HEK293 (cell line): Measurements from ENCODE around the gene INKA2.

Experiments used
- CTCF ChIA-PET: fragments of 350-600 bp; formaldehyde crosslinking; extraction: SDS; loops from one replicate; lab custom pipeline; 2021; ENCODE audit warnings: antibody characterized with exemption; lab: Yijun Ruan, JAX
- POLR2A ChIA-PET: fragments of 300-600 bp; formaldehyde crosslinking; extraction: SDS; loops from one replicate; lab custom pipeline; 2020; ENCODE audit warnings: antibody characterized with exemption, inconsistent platforms; lab: Yijun Ruan, JAX
- H3K27ac ChIP-seq: fragments of 200-500 bp; sonication (Bioruptor generic); 2 replicates; pipeline ENCODE4 v1.5.1; 2014; ENCODE audit warnings: low read depth, low read length, control low read depth, inconsistent platforms; ENCODE audit errors: extremely low read depth
- H3K36me3 ChIP-seq, 2 experiments: fragments of 200-500 bp in 1 of 2; sonication (Bioruptor generic) in 1 of 2; 1 replicate in 1 of 2; 2 replicates in 1 of 2; pipeline ENCODE4 v1.5.1; 2014 to 2017; ENCODE audit warnings: inconsistent platforms in 2 of 2, low read length in 2 of 2; ENCODE audit not compliant: control insufficient read depth in 2 of 2, insufficient read depth in 1 of 2
- H3K4me1 ChIP-seq: fragments of 200-500 bp; sonication (Bioruptor generic); 2 replicates; pipeline ENCODE4 v1.5.1; 2014; ENCODE audit warnings: mild to moderate bottlenecking, low read length, inconsistent platforms; ENCODE audit not compliant: control insufficient read depth, insufficient read depth
- H3K4me3 ChIP-seq: 2 replicates; pipeline ENCODE4 v1.5.1; 2011; ENCODE audit warnings: low read depth, mild to moderate bottlenecking, control low read depth, low read length, moderate library complexity
- H3K9me3 ChIP-seq: fragments of 200-500 bp; sonication (Bioruptor generic); 2 replicates; pipeline ENCODE4 v1.5.1; 2014; ENCODE audit warnings: low read depth, low read length, inconsistent platforms; ENCODE audit not compliant: control insufficient read depth, insufficient read depth
- EGR2 ChIP-seq: fragments of 450-650 bp; formaldehyde crosslinking; IDR thresholded peaks from 2 replicates; pipeline ENCODE4 v1.5.1; 2016; ENCODE audit warnings: low read depth, missing biosample characterization, missing genetic modification characterization
- ELK4 ChIP-seq: IDR thresholded peaks from 2 replicates; pipeline ENCODE4 v1.6.1; 2011; ENCODE audit warnings: mild to moderate bottlenecking, low read depth, low read length, borderline replicate concordance
- GLIS1 ChIP-seq: fragments of 450-650 bp; formaldehyde crosslinking; IDR thresholded peaks from 2 replicates; pipeline ENCODE4 v1.5.1; 2016; ENCODE audit warnings: missing biosample characterization, missing genetic modification characterization
- GLIS2 ChIP-seq: fragments of 450-650 bp; formaldehyde crosslinking; IDR thresholded peaks from 2 replicates; pipeline ENCODE4 v1.5.1; 2016; ENCODE audit warnings: missing biosample characterization, missing genetic modification characterization
- KLF1 ChIP-seq: fragments of 450-650 bp; formaldehyde crosslinking; IDR thresholded peaks from 2 replicates; pipeline ENCODE4 v1.5.1; 2016; ENCODE audit warnings: missing biosample characterization, missing genetic modification characterization
- MEIS1 ChIP-seq: sonication (generic); formaldehyde crosslinking; IDR thresholded peaks from 2 replicates; pipeline ENCODE4 v1.8.1; 2022; ENCODE audit warnings: missing genetic modification reagents, mild to moderate bottlenecking, borderline replicate concordance
- TSHZ1 ChIP-seq: fragments of 450-650 bp; formaldehyde crosslinking; IDR thresholded peaks from 2 replicates; pipeline ENCODE4 v1.5.1; 2016; ENCODE audit warnings: missing biosample characterization, missing genetic modification characterization, borderline replicate concordance
- ZFP3 ChIP-seq: fragments of 450-650 bp; formaldehyde crosslinking; IDR thresholded peaks from 2 replicates; pipeline ENCODE4 v1.5.1; 2016; ENCODE audit warnings: low read depth, missing biosample characterization, missing genetic modification characterization
- ZFP41 ChIP-seq: fragments of 450-650 bp; formaldehyde crosslinking; IDR thresholded peaks from 2 replicates; pipeline ENCODE4 v1.5.1; 2016; ENCODE audit warnings: missing biosample characterization, missing genetic modification characterization, borderline replicate concordance
- ZIC2 ChIP-seq: fragments of 450-650 bp; formaldehyde crosslinking; IDR thresholded peaks from 2 replicates; pipeline ENCODE4 v1.5.1; 2016; ENCODE audit warnings: missing biosample characterization, missing genetic modification characterization
- ZNF132 ChIP-seq: fragments of 450-650 bp; formaldehyde crosslinking; IDR thresholded peaks from 2 replicates; pipeline ENCODE4 v1.5.1; 2017; ENCODE audit warnings: missing biosample characterization, missing genetic modification characterization, borderline replicate concordance
- ZNF202 ChIP-seq: fragments of 450-650 bp; formaldehyde crosslinking; IDR thresholded peaks from 2 replicates; pipeline ENCODE4 v1.5.1; 2016; ENCODE audit warnings: missing biosample characterization, missing genetic modification characterization, borderline replicate concordance
- ZNF214 ChIP-seq: fragments of 450-650 bp; formaldehyde crosslinking; IDR thresholded peaks from 2 replicates; pipeline ENCODE4 v1.5.1; 2017; ENCODE audit warnings: missing biosample characterization, mild to moderate bottlenecking, missing genetic modification characterization, borderline replicate concordance
- ZNF23 ChIP-seq: fragments of 450-650 bp; formaldehyde crosslinking; IDR thresholded peaks from 2 replicates; pipeline ENCODE4 v1.5.1; 2016; ENCODE audit warnings: missing biosample characterization, missing genetic modification characterization, borderline replicate concordance
- ZNF266 ChIP-seq: fragments of 450-650 bp; formaldehyde crosslinking; IDR thresholded peaks from 2 replicates; pipeline ENCODE4 v1.5.1; 2016; ENCODE audit warnings: missing biosample characterization, missing genetic modification characterization, low read depth
- ZNF394 ChIP-seq: fragments of 450-650 bp; formaldehyde crosslinking; IDR thresholded peaks from 2 replicates; pipeline ENCODE4 v1.5.1; 2016; ENCODE audit warnings: missing biosample characterization, missing genetic modification characterization, mild to moderate bottlenecking, moderate library complexity, borderline replicate concordance
- ZNF501 ChIP-seq: fragments of 450-650 bp; formaldehyde crosslinking; IDR thresholded peaks from 2 replicates; pipeline ENCODE4 v1.5.1; 2016; ENCODE audit warnings: missing biosample characterization, missing genetic modification characterization
- ZNF544 ChIP-seq: fragments of 450-650 bp; formaldehyde crosslinking; IDR thresholded peaks from 2 replicates; pipeline ENCODE4 v1.5.0; 2017; ENCODE audit warnings: missing biosample characterization, missing genetic modification characterization
- ZNF624 ChIP-seq: fragments of 450-650 bp; formaldehyde crosslinking; IDR thresholded peaks from 2 replicates; pipeline ENCODE4 v1.5.1; 2017; ENCODE audit warnings: missing biosample characterization, missing genetic modification characterization
- ZNF660 ChIP-seq: fragments of 450-650 bp; IDR thresholded peaks from 2 replicates; pipeline ENCODE4 v1.5.1; 2018; ENCODE audit warnings: missing biosample characterization, mild to moderate bottlenecking, missing genetic modification characterization
- ZNF707 ChIP-seq: fragments of 450-650 bp; formaldehyde crosslinking; IDR thresholded peaks from 2 replicates; pipeline ENCODE4 v1.5.1; 2016; ENCODE audit warnings: missing biosample characterization, missing genetic modification characterization
- ZXDB ChIP-seq: fragments of 450-650 bp; formaldehyde crosslinking; IDR thresholded peaks from 2 replicates; pipeline ENCODE4 v1.5.1; 2016; ENCODE audit warnings: missing biosample characterization, missing genetic modification characterization
- TF ChIP-seq, protein P1 (sequence below): fragments of 450-650 bp; formaldehyde crosslinking; IDR thresholded peaks from 2 replicates; pipeline ENCODE4 v1.5.1; 2016; ENCODE audit warnings: missing biosample characterization, missing genetic modification characterization
- TF ChIP-seq, protein P2 (sequence below): fragments of 450-650 bp; formaldehyde crosslinking; IDR thresholded peaks from 2 replicates; pipeline ENCODE4 v1.5.1; 2016; ENCODE audit warnings: missing biosample characterization, missing genetic modification characterization

Gene INKA2

DNA sequence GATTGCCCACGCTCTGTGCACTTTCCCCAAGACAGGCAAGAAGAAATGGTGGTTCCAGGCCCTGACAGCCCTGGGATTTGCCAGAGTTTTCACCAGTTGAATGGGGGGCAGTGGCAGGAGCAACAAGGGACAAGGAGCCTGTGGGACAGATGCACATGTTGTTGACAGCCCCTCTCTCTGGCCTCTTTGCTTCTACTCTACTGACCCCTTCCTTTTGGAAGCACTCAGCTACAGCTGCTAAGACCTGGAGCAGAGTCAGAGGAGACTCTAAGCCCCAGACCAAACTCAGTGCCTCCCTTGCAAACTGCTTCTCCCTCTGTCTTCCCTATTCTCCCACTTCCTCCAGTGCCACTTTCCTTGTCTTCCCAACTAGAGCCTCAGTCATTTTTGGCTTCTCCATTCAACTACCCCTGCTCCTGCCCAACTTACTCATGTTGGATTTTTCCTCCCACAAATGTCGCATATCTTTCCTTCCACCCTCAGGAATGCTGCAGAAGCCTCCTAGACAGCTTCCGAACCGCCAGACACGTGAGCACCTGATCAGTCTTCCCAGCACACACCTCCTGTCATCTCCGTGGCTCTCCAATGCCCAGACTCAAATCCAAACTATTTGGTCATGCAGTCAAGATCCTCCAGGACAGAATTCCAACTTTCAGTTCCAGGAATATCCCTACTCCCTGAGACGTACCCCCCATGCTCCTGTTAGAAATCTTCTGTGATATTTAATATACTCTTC, 9.1 kb downstream of the INKA2 start (continued):
- TF ChIP-seq ZNF132 (tag by site-specific recombination) = no peak

DNA sequence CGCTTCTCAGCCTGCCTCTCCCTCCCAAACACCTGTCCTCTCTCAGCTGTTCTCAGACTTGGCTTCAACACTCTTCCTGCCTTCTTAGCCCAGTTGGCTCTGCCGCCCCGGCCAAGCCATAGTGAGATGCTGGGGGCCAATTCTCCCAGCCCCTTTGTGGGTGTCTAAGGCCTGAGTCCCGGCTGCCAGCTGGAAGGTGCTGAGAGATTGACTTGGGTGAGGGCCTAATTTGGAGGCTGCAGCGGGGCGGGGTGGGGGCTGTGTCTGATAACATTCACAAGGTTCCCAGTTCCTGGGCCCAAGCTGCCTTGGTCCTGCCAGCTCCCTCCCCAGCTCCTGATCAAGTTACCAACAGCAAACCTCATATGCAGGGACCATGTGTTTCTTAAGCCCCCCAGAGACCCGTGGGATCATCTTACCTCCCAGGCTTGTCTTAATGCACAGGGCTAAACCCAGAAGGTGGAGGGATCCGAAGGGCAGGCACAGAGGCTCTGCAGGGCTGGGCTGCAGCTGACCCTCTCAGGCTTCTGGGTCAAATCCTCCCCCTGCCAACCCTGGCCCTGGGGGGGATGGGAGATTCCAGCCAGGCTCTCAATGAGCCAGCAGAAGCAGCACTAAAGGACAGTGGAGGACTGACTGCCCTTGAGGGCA, 9.8 kb downstream of the INKA2 start:
- TF ChIP-seq ZFP3 (no peak), ZXDB (no peak), ZIC2 (tag by site-specific recombination) (no peak), ELK4 (no peak), ZFP41 (no peak), ZNF660 (tag by site-specific recombination) (no peak), ZNF214 (tag by site-specific recombination) (no peak), ZNF394 (no peak), TSHZ1 (tag by site-specific recombination) (no peak), ZNF202 (tag by site-specific recombination) (no peak), EGR2 (tag by site-specific recombination) (0 out of 2 replicates have a peak, but pooled peaks have one; percentile 10), ZNF707 (tag by site-specific recombination) (no peak), KLF1 (peak; percentile 15; the same call in 1 of the 2 replicates), ZNF544 (tag by site-specific recombination) (no peak), MEIS1 (CRISPR knock-in tag) (no peak), ZNF501 (tag by site-specific recombination) (no peak), ZNF266 (no peak), GLIS1 (peak; percentile 81), ZNF624 (tag by site-specific recombination) (no peak), ZNF23 (tag by site-specific recombination) (no peak), GLIS2 (no peak)
- TF ChIP-seq, protein P1, sequence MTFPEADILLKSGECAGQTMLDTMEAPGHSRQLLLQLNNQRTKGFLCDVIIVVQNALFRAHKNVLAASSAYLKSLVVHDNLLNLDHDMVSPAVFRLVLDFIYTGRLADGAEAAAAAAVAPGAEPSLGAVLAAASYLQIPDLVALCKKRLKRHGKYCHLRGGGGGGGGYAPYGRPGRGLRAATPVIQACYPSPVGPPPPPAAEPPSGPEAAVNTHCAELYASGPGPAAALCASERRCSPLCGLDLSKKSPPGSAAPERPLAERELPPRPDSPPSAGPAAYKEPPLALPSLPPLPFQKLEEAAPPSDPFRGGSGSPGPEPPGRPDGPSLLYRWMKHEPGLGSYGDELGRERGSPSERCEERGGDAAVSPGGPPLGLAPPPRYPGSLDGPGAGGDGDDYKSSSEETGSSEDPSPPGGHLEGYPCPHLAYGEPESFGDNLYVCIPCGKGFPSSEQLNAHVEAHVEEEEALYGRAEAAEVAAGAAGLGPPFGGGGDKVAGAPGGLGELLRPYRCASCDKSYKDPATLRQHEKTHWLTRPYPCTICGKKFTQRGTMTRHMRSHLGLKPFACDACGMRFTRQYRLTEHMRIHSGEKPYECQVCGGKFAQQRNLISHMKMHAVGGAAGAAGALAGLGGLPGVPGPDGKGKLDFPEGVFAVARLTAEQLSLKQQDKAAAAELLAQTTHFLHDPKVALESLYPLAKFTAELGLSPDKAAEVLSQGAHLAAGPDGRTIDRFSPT (tag by site-specific recombination) = no peak
- TF ChIP-seq, protein P2, sequence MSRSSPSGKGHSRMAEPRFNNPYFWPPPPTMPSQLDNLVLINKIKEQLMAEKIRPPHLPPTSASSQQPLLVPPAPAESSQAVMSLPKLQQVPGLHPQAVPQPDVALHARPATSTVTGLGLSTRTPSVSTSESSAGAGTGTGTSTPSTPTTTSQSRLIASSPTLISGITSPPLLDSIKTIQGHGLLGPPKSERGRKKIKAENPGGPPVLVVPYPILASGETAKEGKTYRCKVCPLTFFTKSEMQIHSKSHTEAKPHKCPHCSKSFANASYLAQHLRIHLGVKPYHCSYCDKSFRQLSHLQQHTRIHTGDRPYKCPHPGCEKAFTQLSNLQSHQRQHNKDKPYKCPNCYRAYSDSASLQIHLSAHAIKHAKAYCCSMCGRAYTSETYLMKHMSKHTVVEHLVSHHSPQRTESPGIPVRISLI (tag by site-specific recombination) = no peak
- CTCF ChIA-PET = interaction anchor here (1.2 kb wide), 1 partner anchor 18 kb away, joined by 3 read pairs; no protein-coding TSS in a partner anchor
- no peaks in the 10 kb centered on the region for H3K36me3 ChIP-seq
- POLR2A ChIA-PET = no interaction called here
- no peak overlapping the region for H3K27ac ChIP-seq
- H3K4me1 ChIP-seq = no peaks in the 10 kb centered on the region
- H3K4me3 ChIP-seq = no peak overlapping the region
- no peaks in the 10 kb centered on the region for H3K9me3 ChIP-seq
